Ascending aorta (tissue), 2 donors: Measurements from ENCODE around the gene DLST. TPM values are rescaled to one million over a fixed set of nuclear protein-coding genes. Genes with fewer than 3 reads are reported as not detected.

Source experiments
- DNase-seq, 2 donors: peaks; one replicate each; pipeline ENCODE4 v3.0.0-alpha.2; 2019; ENCODE audit warnings: low spot score in 2 of 2
- H3K27ac ChIP-seq, 2 donors: fragments of 200-600 bp; sonication (generic); one replicate each; pipeline ENCODE4 v1.5.1; 2016 to 2017; ENCODE audit warnings: mild to moderate bottlenecking in 1 of 2
- H3K27me3 ChIP-seq: fragments of 200-600 bp; sonication (generic); one replicate; pipeline ENCODE4 v1.5.1; 2017
- H3K36me3 ChIP-seq, 2 donors: fragments of 200-600 bp; sonication (generic); one replicate each; pipeline ENCODE4 v1.5.1; 2016
- H3K4me1 ChIP-seq, 2 donors: fragments of 200-600 bp; sonication (generic); one replicate each; pipeline ENCODE4 v1.5.1; 2016 to 2017; ENCODE audit warnings: mild to moderate bottlenecking in 1 of 2
- H3K4me3 ChIP-seq, 2 donors: fragments of 200-600 bp; sonication (generic); one replicate each; pipeline ENCODE4 v1.5.1; 2016 to 2017; ENCODE audit warnings: mild to moderate bottlenecking in 1 of 2
- H3K9me3 ChIP-seq, 2 donors: fragments of 200-600 bp; sonication (generic); one replicate each; pipeline ENCODE4 v1.5.1; 2016
- CTCF ChIP-seq, 3 experiments: fragments of 200-600 bp in 2 of 3; fragments of 450-650 bp in 1 of 3; sonication (generic) in 2 of 3; IDR thresholded peaks; one replicate each; pipeline ENCODE4 v1.5.1; 2016 to 2019; ENCODE audit warnings: antibody characterized with exemption in 3 of 3, mild to moderate bottlenecking in 1 of 3, moderate library complexity in 1 of 3
- intact Hi-C: fragments of 100-400 bp; cut with DNase I; formaldehyde crosslinking; loops from one replicate; pipeline ENCODE4 v1.15.1; 2023
- total RNA-seq: library from RNA; depleted of rRNA; stranded (reverse); fragments of >200 nt; gene quantifications from one replicate; pipeline ENCODE4 v1.1.0, GENCODE V29; 2016

DLST gene
- total RNA-seq, 1 donor from 2014 or later, result 59.7 TPM

- no peak for TF ChIP-seq CTCF (IDR thresholded peaks at IDR 0.05)
- Histone ChIP-seq H3K36me3 (no peaks in the 10 kb centered on the region), H3K27me3 (no peaks in the 10 kb centered on the region), H3K4me1 (peaks cover 3 to 24% of the 10 kb centered on the region in 2 donors), H3K4me3 (no peak overlapping the region), H3K9me3 (no peaks in the 10 kb centered on the region), H3K27ac (no peak overlapping the region)
- DNase-seq, result no peak
- intact Hi-C loops, result loop anchor here (10.0 kb wide), 1 partner anchor 265 kb away; the partner anchor contains the start of gene LTBP2
Measured at GRCh38 chr14:74879427-74880182, 2.1 kb upstream of the DLST start.

- Histone ChIP-seq H3K4me3 (peak overlapping the region; percentile 87 to 95), H3K36me3 (peaks cover 0 to 9% of the 10 kb centered on the region in 2 donors), H3K27me3 (no peaks in the 10 kb centered on the region), H3K27ac (peak overlapping the region; percentile 86 to 97), H3K4me1 (peaks cover 3 to 41% of the 10 kb centered on the region in 2 donors), H3K9me3 (no peaks in the 10 kb centered on the region)
- intact Hi-C loops, result loop anchor here (10.0 kb wide), 1 partner anchor 268 kb away; the partner anchor contains the start of gene LTBP2
- peak in 1 of 2 donors; percentile 77 for DNase-seq
- peak in 1 of 3 experiments; percentile 18 for TF ChIP-seq CTCF (IDR thresholded peaks at IDR 0.05)
Measured at GRCh38 chr14:74882103-74882920, 596 bp downstream of the DLST start.

GRCh38 chr14:74886001-74886400 lies 4.3 kb downstream of the DLST start:
- H3K27me3 ChIP-seq, result no peaks in the 10 kb centered on the region
- no peak for TF ChIP-seq CTCF (IDR thresholded peaks at IDR 0.05)
- DNase-seq, result no peak
- H3K4me1 ChIP-seq, result peaks cover 3 to 40% of the 10 kb centered on the region in 2 donors
- H3K9me3 ChIP-seq, result no peaks in the 10 kb centered on the region
- peak overlapping the region; percentile 22 to 41 for H3K27ac ChIP-seq
- no peak overlapping the region for H3K4me3 ChIP-seq
- intact Hi-C loops, result loop anchor here (10.0 kb wide), 1 partner anchor 271 kb away; the partner anchor contains the start of gene LTBP2
- peaks cover 10 to 26% of the 10 kb centered on the region in 2 donors for H3K36me3 ChIP-seq

GRCh38 chr14:74888164-74889158 lies 6.7 kb downstream of the DLST start:
- TF ChIP-seq CTCF (IDR thresholded peaks at IDR 0.05), result no peak
- Histone ChIP-seq H3K27me3 (no peaks in the 10 kb centered on the region), H3K4me1 (peaks cover 0 to 28% of the 10 kb centered on the region in 2 donors), H3K4me3 (no peak overlapping the region), H3K27ac (no peak overlapping the region), H3K9me3 (no peaks in the 10 kb centered on the region), H3K36me3 (peaks cover 33 to 51% of the 10 kb centered on the region in 2 donors)
- no peak for DNase-seq
- intact Hi-C loops, result loop anchor here (10.0 kb wide), 1 partner anchor 274 kb away; the partner anchor contains the start of gene LTBP2

GRCh38 chr14:74890262-74890661 lies 8.5 kb downstream of the DLST start:
- intact Hi-C loops, result no loop called here
- DNase-seq, result no peak
- Histone ChIP-seq H3K4me1 (peaks cover 0 to 17% of the 10 kb centered on the region in 2 donors), H3K9me3 (no peaks in the 10 kb centered on the region), H3K4me3 (no peak overlapping the region), H3K27me3 (no peaks in the 10 kb centered on the region), H3K36me3 (peaks cover 51 to 69% of the 10 kb centered on the region in 2 donors), H3K27ac (no peak overlapping the region)
- no peak for TF ChIP-seq CTCF (IDR thresholded peaks at IDR 0.05)
